Measurements from ENCODE around the gene FAM107B. TPM values are rescaled to one million over a fixed set of nuclear protein-coding genes. Genes with fewer than 3 reads are reported as not detected.
A peak's percentile ranks its signal among the peaks of the same experiment; 100 is the strongest.

FAM107B gene
- total RNA-seq, 4 donors from 2014 or later, result 12.3 to 41.3 (median 31.8) TPM

DNA sequence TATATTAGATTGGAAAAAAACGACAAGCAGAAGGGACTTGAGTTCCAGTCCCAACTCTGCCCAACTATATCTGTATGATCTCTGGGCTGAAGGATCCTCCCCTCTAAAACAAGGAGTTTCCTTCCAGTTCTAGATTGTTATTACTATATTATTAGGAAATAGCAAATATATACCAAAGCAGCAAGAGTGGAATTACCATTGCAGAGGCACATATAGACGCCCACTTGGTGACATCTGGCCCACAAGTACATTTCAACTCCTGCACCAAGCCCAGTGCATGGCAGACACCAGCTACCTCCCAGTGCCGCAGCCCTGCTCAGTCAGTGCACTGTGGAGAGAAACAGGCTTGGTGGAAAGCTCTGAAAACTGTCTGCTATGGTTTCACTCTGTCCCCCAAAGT lies 201.9 kb downstream of the FAM107B start:
- Histone ChIP-seq H3K9me3 (no peaks in the 10 kb centered on the region), H3K27ac (no peak overlapping the region), H3K27me3 (no peaks in the 10 kb centered on the region), H3K4me3 (replicated peaks in 1 of 3) (no peak overlapping the region), H3K4me1 (peaks cover 4 to 7% of the 10 kb centered on the region in 2 donors), H3K36me3 (no peaks in the 10 kb centered on the region)
- TF ChIP-seq, protein P1, sequence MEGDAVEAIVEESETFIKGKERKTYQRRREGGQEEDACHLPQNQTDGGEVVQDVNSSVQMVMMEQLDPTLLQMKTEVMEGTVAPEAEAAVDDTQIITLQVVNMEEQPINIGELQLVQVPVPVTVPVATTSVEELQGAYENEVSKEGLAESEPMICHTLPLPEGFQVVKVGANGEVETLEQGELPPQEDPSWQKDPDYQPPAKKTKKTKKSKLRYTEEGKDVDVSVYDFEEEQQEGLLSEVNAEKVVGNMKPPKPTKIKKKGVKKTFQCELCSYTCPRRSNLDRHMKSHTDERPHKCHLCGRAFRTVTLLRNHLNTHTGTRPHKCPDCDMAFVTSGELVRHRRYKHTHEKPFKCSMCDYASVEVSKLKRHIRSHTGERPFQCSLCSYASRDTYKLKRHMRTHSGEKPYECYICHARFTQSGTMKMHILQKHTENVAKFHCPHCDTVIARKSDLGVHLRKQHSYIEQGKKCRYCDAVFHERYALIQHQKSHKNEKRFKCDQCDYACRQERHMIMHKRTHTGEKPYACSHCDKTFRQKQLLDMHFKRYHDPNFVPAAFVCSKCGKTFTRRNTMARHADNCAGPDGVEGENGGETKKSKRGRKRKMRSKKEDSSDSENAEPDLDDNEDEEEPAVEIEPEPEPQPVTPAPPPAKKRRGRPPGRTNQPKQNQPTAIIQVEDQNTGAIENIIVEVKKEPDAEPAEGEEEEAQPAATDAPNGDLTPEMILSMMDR (IDR thresholded peaks at IDR 0.05), result no peak
- TF ChIP-seq POLR2A (IDR thresholded peaks at IDR 0.05), result no peak
- no peak for DNase-seq
- 94 to 99% methylated on average over 3 of the region's 3 CpGs for WGBS, 2 donors
- intact Hi-C loops (cut with DNase I), result no loop called here

DNA sequence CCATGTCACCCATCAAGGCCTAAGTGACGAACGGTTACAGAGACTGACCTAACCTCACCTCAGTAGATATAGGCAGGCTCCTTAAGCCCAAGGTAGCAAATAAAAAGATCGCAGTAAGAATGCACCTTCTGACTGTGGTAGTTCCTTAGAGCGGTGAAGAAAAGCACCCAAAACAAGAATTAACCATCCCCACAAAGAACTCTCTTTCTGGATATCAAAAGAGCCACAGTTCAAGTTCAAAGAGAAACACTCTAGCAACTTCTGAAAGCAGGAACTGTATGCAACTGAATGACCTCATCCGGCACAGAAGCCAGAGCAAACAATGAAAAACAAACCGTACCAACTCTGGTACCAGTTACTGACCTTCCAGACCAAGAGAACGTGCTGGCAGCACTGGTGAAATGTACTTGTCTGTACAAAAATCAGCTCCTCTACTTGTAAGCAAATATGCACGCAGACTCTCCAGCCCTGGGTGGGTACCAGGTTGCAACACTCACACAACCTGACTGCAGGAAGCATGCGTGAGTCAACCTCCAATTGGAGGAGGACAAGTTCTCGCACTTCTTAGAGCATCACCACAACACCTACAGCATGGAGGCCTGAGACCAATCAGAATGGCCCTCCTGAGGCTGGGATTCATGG lies 202.7 kb downstream of the FAM107B start:
- Histone ChIP-seq H3K4me1 (peaks cover 4 to 7% of the 10 kb centered on the region in 2 donors), H3K27me3 (no peaks in the 10 kb centered on the region), H3K27ac (peak overlapping the region; percentile 10 to 84 (median 47)), H3K4me3 (replicated peaks in 1 of 3) (no peak overlapping the region), H3K36me3 (no peaks in the 10 kb centered on the region), H3K9me3 (no peaks in the 10 kb centered on the region)
- intact Hi-C loops (cut with DNase I), result no loop called here
- 51 to 58% methylated on average over 10 of the region's 10 CpGs for WGBS, 2 donors
- TF ChIP-seq, protein P1 (IDR thresholded peaks at IDR 0.05), result no peak
- TF ChIP-seq POLR2A (IDR thresholded peaks at IDR 0.05), result no peak
- peak; percentile 61 to 68 for DNase-seq

DNA sequence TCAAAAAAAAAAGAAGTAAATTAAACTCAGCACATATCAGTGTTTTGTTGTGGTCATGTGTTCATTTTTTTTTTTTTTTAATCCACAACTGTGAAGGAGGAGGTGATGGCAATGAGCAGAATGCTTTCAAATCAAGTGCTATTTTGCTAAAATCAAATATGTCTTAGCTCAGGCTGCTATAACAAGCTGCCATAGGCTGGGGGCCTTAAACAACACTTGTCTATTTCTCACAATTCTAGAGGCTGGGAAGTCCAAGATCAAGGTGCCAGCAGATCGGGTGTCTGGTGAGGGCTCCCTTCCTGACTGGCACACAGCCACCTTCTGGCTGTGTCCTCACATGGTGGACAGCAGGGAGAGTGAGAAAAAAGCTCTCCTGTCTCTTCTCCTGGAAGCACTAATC lies 203.9 kb downstream of the FAM107B start:
- Histone ChIP-seq H3K4me1 (peaks cover 4 to 7% of the 10 kb centered on the region in 2 donors), H3K4me3 (replicated peaks in 1 of 3) (no peak overlapping the region), H3K27ac (peak overlapping the region; percentile 4 to 84 (median 12)), H3K36me3 (no peaks in the 10 kb centered on the region), H3K27me3 (no peaks in the 10 kb centered on the region), H3K9me3 (no peaks in the 10 kb centered on the region)
- intact Hi-C loops (cut with DNase I), result no loop called here
- 38 to 100% methylated on average over 1 of the region's 1 CpG for WGBS, 2 donors
- no peak for DNase-seq
- TF ChIP-seq, protein P1 (IDR thresholded peaks at IDR 0.05), result no peak
- TF ChIP-seq POLR2A (IDR thresholded peaks at IDR 0.05), result no peak

DNA sequence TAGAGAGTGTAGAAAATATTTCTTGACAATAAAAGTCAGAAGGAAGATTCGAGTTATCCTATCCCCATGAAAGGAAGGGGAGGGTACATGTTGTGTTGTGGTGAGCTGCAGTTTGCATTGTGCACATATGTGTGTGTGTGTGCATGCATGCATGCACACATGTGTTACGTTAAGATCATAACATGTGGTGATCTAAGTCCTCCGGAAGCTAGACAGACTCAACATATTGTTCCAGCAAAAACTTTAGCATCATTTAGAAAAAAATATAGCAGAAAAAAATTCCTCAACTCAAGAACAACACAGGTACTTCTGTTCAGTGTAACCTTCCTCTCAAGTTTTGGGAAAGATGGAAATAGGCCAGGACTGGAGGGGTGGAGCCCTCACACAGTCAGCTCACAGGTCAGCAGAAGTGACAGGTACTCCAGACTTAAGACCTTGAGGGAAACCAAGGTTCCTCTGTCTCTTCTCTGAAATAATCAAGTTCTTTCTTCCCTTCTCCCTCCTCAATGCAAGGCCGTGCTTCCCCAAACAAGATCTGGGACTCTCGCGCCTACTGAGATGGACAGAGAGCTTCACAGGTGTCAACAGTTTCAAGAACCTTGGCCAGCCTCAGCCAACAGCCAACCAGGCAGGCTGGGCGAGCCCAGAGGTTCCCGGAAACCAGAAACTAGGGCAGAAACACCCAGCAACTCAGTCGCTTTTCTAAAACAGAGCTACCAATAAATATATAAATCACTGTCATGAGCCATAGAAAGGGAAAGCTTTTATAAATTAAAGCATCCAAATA lies 205.2 kb downstream of the FAM107B start:
- no peak overlapping the region for H3K27ac ChIP-seq
- no peak for TF ChIP-seq POLR2A (IDR thresholded peaks at IDR 0.05)
- TF ChIP-seq, protein P1 (IDR thresholded peaks at IDR 0.05), result no peak

DNA sequence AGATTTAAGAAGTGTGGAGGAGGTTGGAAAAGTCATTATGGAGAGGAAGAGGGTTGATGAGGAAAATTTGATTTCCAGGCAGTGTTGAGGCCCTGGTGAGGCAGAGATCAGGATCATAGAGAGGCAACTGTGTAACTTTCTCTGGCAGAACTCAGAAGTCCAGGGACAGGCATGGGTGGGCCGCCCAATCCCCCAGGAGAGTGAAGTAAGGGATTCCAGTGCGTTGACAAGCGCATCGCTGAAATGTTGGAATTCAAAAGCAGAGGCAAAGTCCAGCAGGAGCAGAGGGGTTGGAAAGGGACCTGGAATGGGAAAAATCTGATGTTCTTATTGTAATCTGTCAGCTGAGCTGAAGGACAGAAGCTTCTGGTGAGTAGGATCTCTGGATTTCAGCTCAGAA lies 207.3 kb downstream of the FAM107B start:
- H3K27me3 ChIP-seq, result no peaks in the 10 kb centered on the region
- WGBS, 2 donors, result 94 to 98% methylated on average over 4 of the region's 4 CpGs
- no peak for DNase-seq
- no peak for TF ChIP-seq POLR2A (IDR thresholded peaks at IDR 0.05)
- TF ChIP-seq, protein P1 (IDR thresholded peaks at IDR 0.05), result no peak
- H3K9me3 ChIP-seq, result no peaks in the 10 kb centered on the region
- peaks cover 4 to 7% of the 10 kb centered on the region in 2 donors for H3K4me1 ChIP-seq
- intact Hi-C loops (cut with DNase I), result no loop called here
- H3K36me3 ChIP-seq, result no peaks in the 10 kb centered on the region
- H3K27ac ChIP-seq, result no peak overlapping the region
- no peak overlapping the region for H3K4me3 ChIP-seq (replicated peaks in 1 of 3)

More for the DNA sequence above, 205.2 kb downstream of the FAM107B start:
- no peaks in the 10 kb centered on the region for H3K27me3 ChIP-seq
- intact Hi-C loops (cut with DNase I), result no loop called here
- peaks cover 4 to 7% of the 10 kb centered on the region in 2 donors for H3K4me1 ChIP-seq
- H3K4me3 ChIP-seq (replicated peaks in 1 of 3), result no peak overlapping the region
- H3K36me3 ChIP-seq, result no peaks in the 10 kb centered on the region
- 89 to 91% methylated on average over 9 of the region's 9 CpGs for WGBS, 2 donors
- no peaks in the 10 kb centered on the region for H3K9me3 ChIP-seq
- no peak for DNase-seq

Measured in thyroid gland (tissue), 4 donors.